Measurements from ENCODE around the gene ZNF2.

ZNF2 gene

GRCh38 chr2:95207111-95207961, 41.7 kb downstream of the ZNF2 start, which contains the start of gene ZNF892:
Gene ZNF892 (plus strand): TSS chr2:95207521. CDS start chr2:95207816, 295 bp downstream.
- peak; percentile 79 for DNase-seq

GRCh38 chr2:95208106-95208505, 42.5 kb downstream of the ZNF2 start:
- no peak for DNase-seq

- no peak for DNase-seq
Observed at GRCh38 chr2:95215018-95215612, 49.5 kb downstream of the ZNF2 start.

GRCh38 chr2:95220449-95220848, 54.8 kb downstream of the ZNF2 start:
- DNase-seq, result no peak

- no peak for DNase-seq
Observed at GRCh38 chr2:95225658-95226057, 60.0 kb downstream of the ZNF2 start.

- DNase-seq, result peak; percentile 23
Observed at GRCh38 chr2:95231723-95232122, 66.1 kb downstream of the ZNF2 start.

GRCh38 chr2:95232232-95232631, 66.6 kb downstream of the ZNF2 start:
- DNase-seq, result no peak
